IMR-90 (cell line): Measurements from ENCODE around the gene TAF11. TPM values are rescaled to one million over a fixed set of nuclear protein-coding genes. Genes with fewer than 3 reads are reported as not detected.

Experiments
- ATAC-seq: fragments of 200-7000 bp; cut with Tn5 transposase; 2 replicates; pipeline ENCODE4 v1.9.1; 2020; ENCODE audit warnings: low read depth, mild to moderate bottlenecking, moderate library complexity
- BruUV-seq: library from RNA; stranded (reverse); fragments of 400-500 nt; replicated peaks from 2 replicates; lab custom pipeline; 2021; lab: Mats Ljungman, UMichigan
- CTCF ChIA-PET: fragments of 300-600 bp; formaldehyde crosslinking; extraction: SDS; loops from one replicate; lab custom pipeline; 2021; ENCODE audit warnings: antibody characterized with exemption; lab: Yijun Ruan, JAX
- POLR2A ChIA-PET: fragments of 300-600 bp; sonication (Branson Sonifier 250); formaldehyde crosslinking; loops from one replicate; lab custom pipeline; 2022; ENCODE audit warnings: antibody characterized with exemption; ENCODE audit not compliant: unreplicated experiment; lab: Charles Lee
- DNase-seq: peaks from one replicate; pipeline ENCODE4 v3.0.0; 2013
- H2AFZ ChIP-seq: replicated peaks from 2 replicates; pipeline ENCODE3; 2013; ENCODE audit warnings: low read length, mild to moderate bottlenecking; ENCODE audit not compliant: poor library complexity
- H2AK5ac ChIP-seq: 2 replicates; pipeline ENCODE4 v1.6.1; 2013; ENCODE audit warnings: low read depth, low read length, inconsistent platforms
- H2AK9ac ChIP-seq: replicated peaks from 2 replicates; pipeline ENCODE3; 2013; ENCODE audit warnings: mild to moderate bottlenecking, low read depth, low read length, moderate library complexity; ENCODE audit not compliant: poor library complexity
- H2BK120ac ChIP-seq: 2 replicates; pipeline ENCODE4 v1.6.1; 2013; ENCODE audit warnings: low read depth, low read length, inconsistent platforms
- H2BK15ac ChIP-seq: 3 replicates; pipeline ENCODE4 v1.6.1; 2013; ENCODE audit warnings: low read depth, low read length, inconsistent platforms
- H2BK20ac ChIP-seq: 2 replicates; pipeline ENCODE4 v1.6.1; 2013; ENCODE audit warnings: low read depth, mild to moderate bottlenecking, inconsistent platforms, low read length, moderate library complexity
- H2BK5ac ChIP-seq: 2 replicates; pipeline ENCODE4 v1.6.1; 2013; ENCODE audit warnings: mild to moderate bottlenecking, low read depth, low read length, inconsistent platforms; ENCODE audit not compliant: poor library complexity, severe bottlenecking
- H3K14ac ChIP-seq: replicated peaks from 2 replicates; pipeline ENCODE4 v1.6.1; 2013; ENCODE audit warnings: low read depth, low read length, inconsistent platforms
- H3K18ac ChIP-seq: 2 replicates; pipeline ENCODE4 v1.6.1; 2013; ENCODE audit warnings: low read depth, low read length, control low read depth
- H3K23ac ChIP-seq: 2 replicates; pipeline ENCODE4 v1.6.1; 2013; ENCODE audit warnings: low read depth, low read length, inconsistent platforms
- H3K27ac ChIP-seq: 2 replicates; pipeline ENCODE4 v1.5.1; 2013; ENCODE audit warnings: mild to moderate bottlenecking, control low read depth, low read length; ENCODE audit not compliant: insufficient read depth
- H3K27me3 ChIP-seq: 2 replicates; pipeline ENCODE4 v1.6.1; 2013; ENCODE audit warnings: low read length; ENCODE audit not compliant: control insufficient read depth, insufficient read depth
- H3K36me3 ChIP-seq: 2 replicates; pipeline ENCODE4 v1.6.1; 2013; ENCODE audit warnings: low read length, mixed read lengths; ENCODE audit not compliant: control insufficient read depth, insufficient read depth
- H3K4ac ChIP-seq: 2 replicates; pipeline ENCODE4 v1.6.1; 2013; ENCODE audit warnings: low read depth, low read length, inconsistent platforms
- H3K4me1 ChIP-seq: 2 replicates; pipeline ENCODE4 v1.6.1; 2013; ENCODE audit warnings: low read length, mixed read lengths; ENCODE audit not compliant: control insufficient read depth, insufficient read depth
- H3K4me2 ChIP-seq: 2 replicates; pipeline ENCODE4 v1.6.1; 2013; ENCODE audit warnings: low read depth, mild to moderate bottlenecking, control low read depth, low read length, moderate library complexity
- H3K4me3 ChIP-seq: 2 replicates; pipeline ENCODE4 v1.5.1; 2013; ENCODE audit warnings: low read depth, mild to moderate bottlenecking, control low read depth, low read length, moderate library complexity; ENCODE audit not compliant: insufficient read depth
- H3K56ac ChIP-seq: 2 replicates; pipeline ENCODE4 v1.6.1; 2013; ENCODE audit warnings: low read length, inconsistent platforms; ENCODE audit not compliant: insufficient read depth; ENCODE audit errors: extremely low read depth
- H3K79me1 ChIP-seq, 2 experiments: 2 replicates each; pipeline ENCODE4 v1.6.1; 2013; ENCODE audit warnings: low read length in 2 of 2, inconsistent platforms in 1 of 2, low read depth in 1 of 2
- H3K9ac ChIP-seq: 2 replicates; pipeline ENCODE4 v1.6.1; 2013; ENCODE audit warnings: low read depth, low read length, control low read depth
- H3K9me1 ChIP-seq: 2 replicates; pipeline ENCODE4 v1.6.1; 2013; ENCODE audit warnings: low read length, inconsistent platforms; ENCODE audit not compliant: insufficient read depth
- H3K9me3 ChIP-seq: 2 replicates; pipeline ENCODE4 v1.6.1; 2013; ENCODE audit warnings: low read length; ENCODE audit not compliant: control insufficient read depth, insufficient read depth
- H4K20me1 ChIP-seq: 2 replicates; pipeline ENCODE4 v1.6.1; 2013; ENCODE audit warnings: low read length, inconsistent platforms; ENCODE audit not compliant: insufficient read depth
- H4K5ac ChIP-seq: 2 replicates; pipeline ENCODE4 v1.6.1; 2013; ENCODE audit warnings: mild to moderate bottlenecking, low read depth, low read length, control low read depth
- H4K8ac ChIP-seq, 2 experiments: 2 replicates each; pipeline ENCODE4 v1.6.1; 2013; ENCODE audit warnings: low read depth in 2 of 2, low read length in 2 of 2, control low read depth in 1 of 2, inconsistent platforms in 1 of 2
- H4K91ac ChIP-seq: 2 replicates; pipeline ENCODE4 v1.6.1; 2013; ENCODE audit warnings: low read depth, low read length, inconsistent platforms; ENCODE audit not compliant: insufficient read depth
- BHLHE40 ChIP-seq: fragments of 150-350 bp; IDR thresholded peaks from 2 replicates; pipeline ENCODE4 v1.6.1; 2016; ENCODE audit warnings: mild to moderate bottlenecking, low read depth, low read length
- CEBPB ChIP-seq: IDR thresholded peaks from 2 replicates; pipeline ENCODE4 v1.6.1; 2012; ENCODE audit warnings: low read depth, low read length, improper control_type of control experiment
- CHD1 ChIP-seq: IDR thresholded peaks from 2 replicates; pipeline ENCODE4 v1.6.1; 2012; ENCODE audit warnings: low read depth, low read length, improper control_type of control experiment
- FOS ChIP-seq: fragments of 150-350 bp; IDR thresholded peaks from 2 replicates; pipeline ENCODE4 v1.6.1; 2016; ENCODE audit warnings: low read depth, low read length
- MAFK ChIP-seq: IDR thresholded peaks from 2 replicates; pipeline ENCODE4 v1.6.1; 2012; ENCODE audit warnings: low read depth, low read length, improper control_type of control experiment
- MAZ ChIP-seq: IDR thresholded peaks from 2 replicates; pipeline ENCODE4 v1.6.1; 2012; ENCODE audit warnings: low read depth, mild to moderate bottlenecking, low read length, improper control_type of control experiment, moderate library complexity, borderline replicate concordance
- MXI1 ChIP-seq: IDR thresholded peaks from 2 replicates; pipeline ENCODE4 v1.6.1; 2012; ENCODE audit warnings: low read depth, mild to moderate bottlenecking, low read length, moderate library complexity, borderline replicate concordance
- NFE2L2 ChIP-seq: fragments of 150-350 bp; IDR thresholded peaks from 2 replicates; pipeline ENCODE4 v1.6.1; 2016; ENCODE audit warnings: low read depth, mild to moderate bottlenecking, low read length
- POLR2A ChIP-seq: IDR thresholded peaks from 2 replicates; pipeline ENCODE4 v1.6.1; 2012; ENCODE audit warnings: mild to moderate bottlenecking, low read depth, low read length
- RAD21 ChIP-seq: IDR thresholded peaks from 2 replicates; pipeline ENCODE4 v1.6.1; 2012; ENCODE audit warnings: low read length, improper control_type of control experiment
- RCOR1 ChIP-seq: IDR thresholded peaks from 2 replicates; pipeline ENCODE4 v1.6.1; 2012; ENCODE audit warnings: mild to moderate bottlenecking, low read length, improper control_type of control experiment; ENCODE audit not compliant: insufficient replicate concordance
- RFX5 ChIP-seq: IDR thresholded peaks from 2 replicates; pipeline ENCODE4 v1.8.0; 2012; ENCODE audit warnings: low read depth, mild to moderate bottlenecking, low read length, moderate library complexity
- SMC3 ChIP-seq: fragments of 150-350 bp; IDR thresholded peaks from 2 replicates; pipeline ENCODE4 v1.6.1; 2016; ENCODE audit warnings: low read depth, mild to moderate bottlenecking, antibody characterized with exemption, low read length, moderate library complexity
- WGBS, 2 experiments: methylation state at CpG; one replicate each; pipeline versions ENCODE4 v1.1.5 to v1.1.7; 2013; ENCODE audit warnings: missing lambda C conversion rate in 2 of 2; ENCODE audit not compliant: insufficient read length in 1 of 2; ENCODE audit errors: extremely low coverage in 2 of 2; 5-methylcytosine and 5-hydroxymethylcytosine counted together
- dilution Hi-C: fragments of 300-500 bp; cut with HindIII; formaldehyde crosslinking; loops from one replicate; pipeline ENCODE4 v1.14.3; 2018; ENCODE audit warnings: low sequenced_read_pairs; ENCODE audit not compliant: unreplicated experiment
- in situ Hi-C: fragments of 300-500 bp; cut with MboI; formaldehyde crosslinking; loops from 3 replicates; pipeline ENCODE4 v1.14.3; 2019; ENCODE audit warnings: low sequenced_read_pairs, inconsistent platforms, mixed read lengths
- intact Hi-C: fragments of 100-400 bp; cut with micrococcal nuclease; formaldehyde crosslinking; loops from 2 replicates; pipeline ENCODE4 v1.10.0; 2022
- polyA plus RNA-seq, 3 experiments: library from polyadenylated mRNA; depleted of rRNA; stranded (reverse); fragments of >200 nt; gene quantifications; 2 replicates each; pipeline ENCODE4 v1.2.3, GENCODE V29; 2012; ENCODE audit warnings: low replicate concordance in 1 of 3
- total RNA-seq: library from RNA; depleted of rRNA; stranded (reverse); fragments of >200 nt; gene quantifications from 2 replicates; pipeline ENCODE4 v1.2.3, GENCODE V29; 2012
- TF ChIP-seq, protein P1 (sequence below): conservative IDR thresholded peaks from 2 replicates; pipeline ENCODE4 v1.5.1; 2012; ENCODE audit warnings: mild to moderate bottlenecking, low read depth, low read length, improper control_type of control experiment
- TF ChIP-seq, protein P2 (sequence below): fragments of 150-350 bp; IDR thresholded peaks from 2 replicates; pipeline ENCODE4 v1.6.1; 2017; ENCODE audit warnings: mild to moderate bottlenecking, antibody characterized with exemption, low read length, low read depth
- TF ChIP-seq, protein P3 (sequence below): fragments of 150-350 bp; IDR thresholded peaks from 2 replicates; pipeline ENCODE4 v1.6.1; 2016; ENCODE audit warnings: low read depth, mild to moderate bottlenecking, low read length, moderate library complexity, borderline replicate concordance

The TAF11 gene
- total and polyA plus RNA-seq, 2 of the 4 experiments (the other 2 are of a cell fraction): 12.7 to 23.3 TPM

DNA sequence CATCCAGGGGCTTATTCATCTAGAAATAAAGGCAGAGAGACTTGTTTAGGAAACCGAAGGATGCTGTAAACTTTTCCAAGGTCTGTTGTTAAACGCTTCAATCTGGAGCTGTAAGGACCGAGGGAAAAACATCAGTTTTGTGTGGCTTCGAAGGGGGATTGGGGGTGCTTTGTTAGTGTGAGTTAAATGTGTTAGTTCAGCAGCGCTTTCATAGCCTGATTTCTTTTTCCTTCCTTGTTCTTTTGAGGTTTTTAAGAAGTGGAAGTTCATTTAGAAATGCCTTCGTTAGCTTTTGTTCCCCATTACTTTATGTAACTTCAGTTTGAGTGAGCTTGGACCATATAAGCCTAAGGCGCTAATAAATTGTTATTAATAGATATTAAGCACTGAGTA is 2.7 kb upstream of the TAF11 start:
- peak overlapping the region; percentile 46; the same call in 1 of the 2 replicates for H3K23ac ChIP-seq
- H2BK20ac ChIP-seq: no peak overlapping the region

More for the DNA sequence above, 2.7 kb upstream of the TAF11 start:
- Histone ChIP-seq H3K36me3 (no peaks in the 10 kb centered on the region), H2AK9ac (no peak overlapping the region), H3K9ac (no peak overlapping the region), H2BK15ac (no peak overlapping the region), H2AFZ (no peak overlapping the region), H2BK5ac (no peak overlapping the region), H3K9me3 (no peaks in the 10 kb centered on the region), H3K4ac (no peak overlapping the region), H3K14ac (0 out of 2 replicates have a peak overlapping the region, but pooled peaks have one; percentile 23), H2BK120ac (no peak overlapping the region), H3K56ac (no peak overlapping the region), H3K27ac (no peak overlapping the region), H3K27me3 (no peaks in the 10 kb centered on the region), H3K4me3 (peak overlapping the region; percentile 28), H3K79me1 (peaks cover 34 to 40% of the 10 kb centered on the region in 2 experiments), H4K8ac (no peak overlapping the region), H3K4me2 (peak overlapping the region; percentile 85), H3K9me1 (no peaks in the 10 kb centered on the region), H3K4me1 (no peaks in the 10 kb centered on the region), H4K91ac (no peak overlapping the region), H3K18ac (no peak overlapping the region), H2AK5ac (no peak overlapping the region), H4K5ac (no peak overlapping the region), H4K20me1 (no peaks in the 10 kb centered on the region; the same call in 1 of the 2 replicates)
- ATAC-seq (no peak), DNase-seq (no peak)
- WGBS, 2 experiments: 36% methylated on average over 3 of the region's 7 CpGs; no CpG with 5 or more reads in 1 of the 2 experiments
- TF ChIP-seq SMC3 (no peak), RCOR1 (no peak), MXI1 (no peak), RAD21 (no peak), POLR2A (no peak), MAFK (no peak), CEBPB (no peak), NFE2L2 (no peak), RFX5 (no peak), FOS (no peak), MAZ (no peak), CHD1 (no peak), BHLHE40 (no peak)
- TF ChIP-seq, protein P1, sequence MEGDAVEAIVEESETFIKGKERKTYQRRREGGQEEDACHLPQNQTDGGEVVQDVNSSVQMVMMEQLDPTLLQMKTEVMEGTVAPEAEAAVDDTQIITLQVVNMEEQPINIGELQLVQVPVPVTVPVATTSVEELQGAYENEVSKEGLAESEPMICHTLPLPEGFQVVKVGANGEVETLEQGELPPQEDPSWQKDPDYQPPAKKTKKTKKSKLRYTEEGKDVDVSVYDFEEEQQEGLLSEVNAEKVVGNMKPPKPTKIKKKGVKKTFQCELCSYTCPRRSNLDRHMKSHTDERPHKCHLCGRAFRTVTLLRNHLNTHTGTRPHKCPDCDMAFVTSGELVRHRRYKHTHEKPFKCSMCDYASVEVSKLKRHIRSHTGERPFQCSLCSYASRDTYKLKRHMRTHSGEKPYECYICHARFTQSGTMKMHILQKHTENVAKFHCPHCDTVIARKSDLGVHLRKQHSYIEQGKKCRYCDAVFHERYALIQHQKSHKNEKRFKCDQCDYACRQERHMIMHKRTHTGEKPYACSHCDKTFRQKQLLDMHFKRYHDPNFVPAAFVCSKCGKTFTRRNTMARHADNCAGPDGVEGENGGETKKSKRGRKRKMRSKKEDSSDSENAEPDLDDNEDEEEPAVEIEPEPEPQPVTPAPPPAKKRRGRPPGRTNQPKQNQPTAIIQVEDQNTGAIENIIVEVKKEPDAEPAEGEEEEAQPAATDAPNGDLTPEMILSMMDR: no peak
- TF ChIP-seq, protein P2, sequence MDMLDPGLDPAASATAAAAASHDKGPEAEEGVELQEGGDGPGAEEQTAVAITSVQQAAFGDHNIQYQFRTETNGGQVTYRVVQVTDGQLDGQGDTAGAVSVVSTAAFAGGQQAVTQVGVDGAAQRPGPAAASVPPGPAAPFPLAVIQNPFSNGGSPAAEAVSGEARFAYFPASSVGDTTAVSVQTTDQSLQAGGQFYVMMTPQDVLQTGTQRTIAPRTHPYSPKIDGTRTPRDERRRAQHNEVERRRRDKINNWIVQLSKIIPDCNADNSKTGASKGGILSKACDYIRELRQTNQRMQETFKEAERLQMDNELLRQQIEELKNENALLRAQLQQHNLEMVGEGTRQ: no peak
- TF ChIP-seq, protein P3, sequence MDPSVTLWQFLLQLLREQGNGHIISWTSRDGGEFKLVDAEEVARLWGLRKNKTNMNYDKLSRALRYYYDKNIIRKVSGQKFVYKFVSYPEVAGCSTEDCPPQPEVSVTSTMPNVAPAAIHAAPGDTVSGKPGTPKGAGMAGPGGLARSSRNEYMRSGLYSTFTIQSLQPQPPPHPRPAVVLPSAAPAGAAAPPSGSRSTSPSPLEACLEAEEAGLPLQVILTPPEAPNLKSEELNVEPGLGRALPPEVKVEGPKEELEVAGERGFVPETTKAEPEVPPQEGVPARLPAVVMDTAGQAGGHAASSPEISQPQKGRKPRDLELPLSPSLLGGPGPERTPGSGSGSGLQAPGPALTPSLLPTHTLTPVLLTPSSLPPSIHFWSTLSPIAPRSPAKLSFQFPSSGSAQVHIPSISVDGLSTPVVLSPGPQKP: no peak
- intact Hi-C loops (no loop called here), dilution Hi-C loops (no loop called here), in situ Hi-C loops (no loop called here)
- BruUV-seq: no TSS peak
- CTCF ChIA-PET: interaction anchor here (0.6 kb wide), 1 partner anchor 710 kb away, joined by 7 read pairs; no protein-coding TSS in a partner anchor
- POLR2A ChIA-PET: no interaction called here
